ENCODE measurements around the gene TRIM66. TPM values are rescaled to one million over a fixed set of nuclear protein-coding genes. Genes with fewer than 3 reads are reported as not detected.

Gene TRIM66
- 2.0 to 2.8 TPM (median 2.3 TPM) in 5 replicates for total RNA-seq (2022; extraction: Qiagen RNA extraction; ENCODE audit: low read depth)

GRCh38 chr11:8682303-8683114, at the start of gene TRIM66, which contains the start of gene RPL27A:
Gene TRIM66 (minus strand): TSS chr11:8682665. CDS start chr11:8672274, 10,391 bp downstream.
Gene RPL27A (plus strand): TSS chr11:8682792. CDS start chr11:8682814, 22 bp downstream.

GRCh38 chr11:8593935-8594909, 88.2 kb downstream of the TRIM66 start, which contains the start of gene STK33:
Gene STK33 (minus strand): TSS chr11:8594228. CDS start chr11:8474905, 119,323 bp downstream.

Other genes with a start within 250 kb of the TRIM66 start
- gene STK33, start 88.4 kb downstream of the TRIM66 start, total RNA-seq (2022; extraction: Qiagen RNA extraction; ENCODE audit: low read depth) = 3.9 to 7.6 TPM (median 4.4 TPM) in 5 replicates
- 2,466 to 2,810 TPM (median 2,611 TPM) in 5 replicates for gene RPL27A, start 127 bp upstream of the TRIM66 start, total RNA-seq (2022; extraction: Qiagen RNA extraction; ENCODE audit: low read depth)
- gene AKIP1, start 228.5 kb upstream of the TRIM66 start, total RNA-seq (2022; extraction: Qiagen RNA extraction; ENCODE audit: low read depth) = 38.3 to 44.3 TPM (median 42.6 TPM) in 5 replicates